ENCODE results near the gene STXBP5L.

The STXBP5L gene

GRCh38 chr3:121153851-121154250, 245.8 kb downstream of the STXBP5L start:
- H3K9ac ChIP-seq: no peak overlapping the region
- H3K4me3 ChIP-seq (IDR thresholded peaks at IDR 0.05; ENCODE audit: insufficient read depth, low read depth, low read length): no peak overlapping the region
- TF ChIP-seq CTCF (conservative IDR thresholded peaks at IDR 0.05; ENCODE audit: low read depth, low read length): no peak
- no peaks in the 10 kb centered on the region for H3K36me3 ChIP-seq (ENCODE audit: insufficient read depth)
- no peak overlapping the region for H3K27ac ChIP-seq
- H3K4me1 ChIP-seq (ENCODE audit: low read depth, poor library complexity, severe bottlenecking): no peaks in the 10 kb centered on the region
- H3K27me3 ChIP-seq (ENCODE audit: insufficient read depth, low read depth): no peaks in the 10 kb centered on the region
- H3K4me2 ChIP-seq: no peak overlapping the region
- H3K79me2 ChIP-seq (ENCODE audit: insufficient read depth, low read depth): no peaks in the 10 kb centered on the region
- no peaks in the 10 kb centered on the region for H4K20me1 ChIP-seq (ENCODE audit: insufficient read depth)
- H2AFZ ChIP-seq (ENCODE audit: low read depth): no peak overlapping the region

GRCh38 chr3:121155028-121155427, 247.0 kb downstream of the STXBP5L start:
- H3K79me2 ChIP-seq (ENCODE audit: insufficient read depth, low read depth): no peaks in the 10 kb centered on the region
- H3K4me2 ChIP-seq: no peak overlapping the region
- no peak overlapping the region for H3K27ac ChIP-seq
- H3K27me3 ChIP-seq (ENCODE audit: insufficient read depth, low read depth): no peaks in the 10 kb centered on the region
- no peak overlapping the region for H2AFZ ChIP-seq (ENCODE audit: low read depth)
- no peak overlapping the region for H3K9ac ChIP-seq
- no peaks in the 10 kb centered on the region for H3K36me3 ChIP-seq (ENCODE audit: insufficient read depth)
- TF ChIP-seq CTCF (conservative IDR thresholded peaks at IDR 0.05; ENCODE audit: low read depth, low read length): no peak
- H4K20me1 ChIP-seq (ENCODE audit: insufficient read depth): no peaks in the 10 kb centered on the region
- no peak overlapping the region for H3K4me3 ChIP-seq (IDR thresholded peaks at IDR 0.05; ENCODE audit: insufficient read depth, low read depth, low read length)
- H3K4me1 ChIP-seq (ENCODE audit: low read depth, poor library complexity, severe bottlenecking): no peaks in the 10 kb centered on the region

- no peak overlapping the region for H2AFZ ChIP-seq (ENCODE audit: low read depth)
- no peaks in the 10 kb centered on the region for H3K4me1 ChIP-seq (ENCODE audit: low read depth, poor library complexity, severe bottlenecking)
- no peak overlapping the region for H3K9ac ChIP-seq
- H3K27me3 ChIP-seq (ENCODE audit: insufficient read depth, low read depth): no peaks in the 10 kb centered on the region
- no peak overlapping the region for H3K4me3 ChIP-seq (IDR thresholded peaks at IDR 0.05; ENCODE audit: insufficient read depth, low read depth, low read length)
- no peak overlapping the region for H3K4me2 ChIP-seq
- no peak overlapping the region for H3K27ac ChIP-seq
- TF ChIP-seq CTCF (conservative IDR thresholded peaks at IDR 0.05; ENCODE audit: low read depth, low read length): no peak
- H3K36me3 ChIP-seq (ENCODE audit: insufficient read depth): no peaks in the 10 kb centered on the region
- H3K79me2 ChIP-seq (ENCODE audit: insufficient read depth, low read depth): no peaks in the 10 kb centered on the region
- no peaks in the 10 kb centered on the region for H4K20me1 ChIP-seq (ENCODE audit: insufficient read depth)
These were observed 257.4 kb downstream of the STXBP5L start for GRCh38 chr3:121165397-121165837.

- TF ChIP-seq CTCF (conservative IDR thresholded peaks at IDR 0.05; ENCODE audit: low read depth, low read length): no peak
- Histone ChIP-seq H3K4me3 (IDR thresholded peaks at IDR 0.05; ENCODE audit: insufficient read depth, low read depth, low read length) (no peak overlapping the region), H3K4me1 (ENCODE audit: low read depth, poor library complexity, severe bottlenecking) (no peaks in the 10 kb centered on the region), H3K27ac (no peak overlapping the region), H4K20me1 (ENCODE audit: insufficient read depth) (no peaks in the 10 kb centered on the region), H3K79me2 (ENCODE audit: insufficient read depth, low read depth) (no peaks in the 10 kb centered on the region), H2AFZ (ENCODE audit: low read depth) (no peak overlapping the region), H3K9ac (no peak overlapping the region), H3K4me2 (no peak overlapping the region), H3K36me3 (ENCODE audit: insufficient read depth) (no peaks in the 10 kb centered on the region), H3K27me3 (ENCODE audit: insufficient read depth, low read depth) (no peaks in the 10 kb centered on the region)
These were observed 259.6 kb downstream of the STXBP5L start for GRCh38 chr3:121167374-121168139.

All from KMS-11 (cell line).